Hepatocyte (in vitro differentiated cells): ENCODE data around the gene TTC17. TPM values are rescaled to one million over a fixed set of nuclear protein-coding genes. Genes with fewer than 3 reads are reported as not detected.
A peak's percentile ranks its signal among the peaks of the same experiment; 100 is the strongest.

ENCODE experiments used
- DNase-seq: peaks from one replicate; pipeline ENCODE4 v3.0.0-alpha.2; 2016; ENCODE audit warnings: low spot score
- H2AFZ ChIP-seq: fragments of 200-600 bp; sonication (generic); 2 replicates; pipeline ENCODE4 v1.6.0; 2016; ENCODE audit warnings: antibody characterized with exemption, mild to moderate bottlenecking
- H3K27ac ChIP-seq: fragments of 200-600 bp; sonication (generic); 2 replicates; pipeline ENCODE4 v1.5.1; 2016; ENCODE audit warnings: mild to moderate bottlenecking
- H3K27me3 ChIP-seq: fragments of 200-600 bp; sonication (generic); 2 replicates; pipeline ENCODE4 v1.6.1; 2016
- H3K36me3 ChIP-seq: fragments of 200-600 bp; sonication (generic); replicated peaks from 2 replicates; pipeline ENCODE4 v1.5.1; 2016; ENCODE audit warnings: low read depth; ENCODE audit not compliant: insufficient read depth
- H3K4me1 ChIP-seq: fragments of 200-600 bp; sonication (generic); 2 replicates; pipeline ENCODE4 v1.5.1; 2016; ENCODE audit warnings: mild to moderate bottlenecking, moderate library complexity; ENCODE audit not compliant: insufficient read depth
- H3K4me2 ChIP-seq: fragments of 200-600 bp; sonication (generic); 2 replicates; pipeline ENCODE4 v1.6.0; 2016
- H3K4me3 ChIP-seq: fragments of 200-600 bp; sonication (generic); 2 replicates; pipeline ENCODE4 v1.5.1; 2016; ENCODE audit warnings: mild to moderate bottlenecking
- H3K79me2 ChIP-seq: fragments of 200-600 bp; sonication (generic); 2 replicates; pipeline ENCODE4 v1.6.0; 2017; ENCODE audit warnings: mild to moderate bottlenecking
- H3K9me2 ChIP-seq: fragments of 200-600 bp; sonication (generic); replicated peaks from 2 replicates; pipeline ENCODE4 v1.6.0; 2017; ENCODE audit warnings: mild to moderate bottlenecking; ENCODE audit not compliant: insufficient read depth
- H3K9me3 ChIP-seq: fragments of 200-600 bp; sonication (generic); 2 replicates; pipeline ENCODE4 v1.5.1; 2016; ENCODE audit warnings: low read depth, mild to moderate bottlenecking
- H4K20me1 ChIP-seq: fragments of 200-600 bp; sonication (generic); 2 replicates; pipeline ENCODE4 v1.6.0; 2016; ENCODE audit warnings: mild to moderate bottlenecking; ENCODE audit not compliant: insufficient read depth, poor library complexity, severe bottlenecking
- EZH2 ChIP-seq: fragments of 200-600 bp; sonication (generic); IDR thresholded peaks from 2 replicates; pipeline ENCODE4 v1.6.1; 2016; ENCODE audit warnings: antibody characterized with exemption, mild to moderate bottlenecking, borderline replicate concordance
- EZH2phosphoT487 ChIP-seq: fragments of 200-600 bp; sonication (generic); IDR thresholded peaks from one replicate; pipeline ENCODE4 v1.6.1; 2018; ENCODE audit warnings: antibody characterized with exemption, mild to moderate bottlenecking, low read depth, moderate library complexity; ENCODE audit not compliant: unreplicated experiment, severe bottlenecking
- WGBS: methylation state at CpG from one replicate; pipeline ENCODE4 v1.1.6; 2016; ENCODE audit warnings: low lambda C conversion rate; ENCODE audit errors: missing lambda C conversion rate; 5-methylcytosine and 5-hydroxymethylcytosine counted together
- polyA plus RNA-seq: library from polyadenylated mRNA; unstranded; fragments of >200 nt; fragmentation: Nextera tagmentation; extraction: Ambion mirVana; gene quantifications from 2 replicates; pipeline ENCODE4 v1.2.1, GENCODE V29; 2016
- total RNA-seq: library from RNA; depleted of rRNA; stranded (reverse); fragments of >200 nt; gene quantifications from 2 replicates; pipeline ENCODE4 v1.2.3, GENCODE V29; 2014
- TF ChIP-seq, protein P1 (sequence below): fragments of 200-600 bp; sonication (generic); IDR thresholded peaks from 2 replicates; pipeline ENCODE4 v1.5.1; 2016; ENCODE audit warnings: antibody characterized with exemption, mild to moderate bottlenecking; ENCODE audit not compliant: poor library complexity

The TTC17 gene
- total and polyA plus RNA-seq, 2 experiments from 2014 or later = 39.4 to 101 TPM

DNA sequence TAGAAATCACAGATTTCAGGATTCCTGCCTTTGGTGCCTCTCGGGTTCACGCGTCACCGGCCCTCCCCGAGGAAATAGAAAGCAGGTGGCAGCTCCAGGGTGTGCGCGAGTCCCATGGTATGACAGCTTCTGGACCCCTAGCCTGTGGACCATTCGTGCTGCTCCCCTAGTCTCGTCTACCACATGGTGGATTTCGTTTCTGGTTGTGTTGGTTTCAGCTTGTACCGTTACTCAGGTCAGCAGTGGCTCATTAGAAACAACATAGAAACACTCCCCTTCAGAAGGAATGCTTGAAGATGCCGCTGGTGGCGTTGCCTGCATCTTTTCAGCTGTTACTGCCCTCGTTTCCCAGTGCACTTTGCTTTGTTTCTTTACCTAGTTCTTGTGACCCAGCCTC, 700 bp downstream of the TTC17 start:
- 0% methylated on average over 14 of the region's 14 CpGs for WGBS
- no peak for TF ChIP-seq EZH2phosphoT487
- TF ChIP-seq, protein P1, sequence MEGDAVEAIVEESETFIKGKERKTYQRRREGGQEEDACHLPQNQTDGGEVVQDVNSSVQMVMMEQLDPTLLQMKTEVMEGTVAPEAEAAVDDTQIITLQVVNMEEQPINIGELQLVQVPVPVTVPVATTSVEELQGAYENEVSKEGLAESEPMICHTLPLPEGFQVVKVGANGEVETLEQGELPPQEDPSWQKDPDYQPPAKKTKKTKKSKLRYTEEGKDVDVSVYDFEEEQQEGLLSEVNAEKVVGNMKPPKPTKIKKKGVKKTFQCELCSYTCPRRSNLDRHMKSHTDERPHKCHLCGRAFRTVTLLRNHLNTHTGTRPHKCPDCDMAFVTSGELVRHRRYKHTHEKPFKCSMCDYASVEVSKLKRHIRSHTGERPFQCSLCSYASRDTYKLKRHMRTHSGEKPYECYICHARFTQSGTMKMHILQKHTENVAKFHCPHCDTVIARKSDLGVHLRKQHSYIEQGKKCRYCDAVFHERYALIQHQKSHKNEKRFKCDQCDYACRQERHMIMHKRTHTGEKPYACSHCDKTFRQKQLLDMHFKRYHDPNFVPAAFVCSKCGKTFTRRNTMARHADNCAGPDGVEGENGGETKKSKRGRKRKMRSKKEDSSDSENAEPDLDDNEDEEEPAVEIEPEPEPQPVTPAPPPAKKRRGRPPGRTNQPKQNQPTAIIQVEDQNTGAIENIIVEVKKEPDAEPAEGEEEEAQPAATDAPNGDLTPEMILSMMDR = no peak
- TF ChIP-seq EZH2 = no peak
- Histone ChIP-seq H3K27me3 (no peaks in the 10 kb centered on the region), H3K4me2 (peak overlapping the region; percentile 91), H3K27ac (peak overlapping the region; percentile 91), H3K79me2 (peaks cover 55% of the 10 kb centered on the region), H2AFZ (peak overlapping the region; percentile 60), H3K4me1 (peaks cover 14% of the 10 kb centered on the region), H3K9me2 (no peaks in the 10 kb centered on the region), H3K9me3 (no peaks in the 10 kb centered on the region), H3K36me3 (no peaks in the 10 kb centered on the region), H3K4me3 (peak overlapping the region; percentile 59), H4K20me1 (peaks cover 34% of the 10 kb centered on the region)
- peak; percentile 52 for DNase-seq

DNA sequence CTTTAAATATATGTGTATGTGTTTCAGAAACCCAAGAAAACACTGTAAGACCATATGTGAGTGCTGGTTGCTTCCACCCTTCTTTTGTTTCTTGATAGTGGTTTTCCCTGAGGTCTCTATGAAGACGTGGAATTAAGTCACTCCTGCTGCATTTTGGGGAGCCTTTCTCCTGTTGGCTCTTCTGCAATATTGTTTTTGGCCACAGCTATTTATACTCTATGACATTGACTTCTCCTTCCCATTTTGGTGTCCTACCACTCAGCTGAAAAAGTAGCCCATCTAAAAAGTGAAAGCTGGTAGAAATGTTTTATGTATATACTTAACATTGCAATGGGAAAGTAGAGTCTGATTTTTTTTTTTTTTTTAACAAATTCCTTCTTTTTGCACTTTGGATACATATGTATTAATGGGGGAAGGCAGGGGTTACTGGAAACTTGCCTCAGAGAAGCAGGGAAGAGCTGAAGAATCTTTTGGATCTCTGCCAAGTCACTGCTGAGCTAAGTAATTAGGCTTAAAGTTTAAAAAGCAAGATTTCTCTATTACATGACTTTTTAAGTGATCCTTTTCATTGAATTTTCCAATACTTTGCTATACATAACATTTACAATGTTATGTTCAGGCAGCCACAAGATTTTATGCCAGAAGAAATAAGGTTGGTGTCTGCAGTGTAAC, 1.8 kb downstream of the TTC17 start:
- peak overlapping the region; percentile 91 for H3K4me2 ChIP-seq
- peaks cover 14% of the 10 kb centered on the region for H3K4me1 ChIP-seq
- no peak for TF ChIP-seq EZH2
- TF ChIP-seq EZH2phosphoT487 = no peak
- TF ChIP-seq, protein P1 = no peak
- no peaks in the 10 kb centered on the region for H3K36me3 ChIP-seq
- WGBS = 63% methylated on average over 1 of the region's 1 CpG
- no peak overlapping the region for H2AFZ ChIP-seq
- peaks cover 65% of the 10 kb centered on the region for H3K79me2 ChIP-seq
- no peaks in the 10 kb centered on the region for H3K27me3 ChIP-seq
- peak overlapping the region; percentile 59 for H3K4me3 ChIP-seq
- H3K9me2 ChIP-seq = no peaks in the 10 kb centered on the region
- no peaks in the 10 kb centered on the region for H3K9me3 ChIP-seq
- H3K27ac ChIP-seq = no peak overlapping the region
- peaks cover 34% of the 10 kb centered on the region for H4K20me1 ChIP-seq
- DNase-seq = peak; percentile 44

DNA sequence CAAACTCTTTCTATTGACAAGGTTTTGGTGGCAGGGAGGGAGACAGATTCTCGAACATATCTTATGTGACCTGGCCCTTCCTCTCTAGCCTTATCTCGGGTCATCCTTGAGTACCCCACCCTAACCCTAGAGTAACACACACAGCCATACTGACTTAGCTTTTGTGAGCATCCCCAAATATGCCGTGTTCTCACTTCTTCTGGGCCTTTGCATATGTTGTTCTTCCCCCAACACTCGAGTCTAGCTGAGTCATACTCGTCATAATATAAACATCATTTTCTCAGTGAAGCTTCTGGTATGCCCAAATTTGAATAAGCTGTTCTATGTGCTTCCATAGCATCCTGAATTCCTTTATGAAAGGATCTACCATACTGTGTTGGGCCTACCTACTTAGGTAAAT, 8.0 kb downstream of the TTC17 start:
- no peaks in the 10 kb centered on the region for H3K27me3 ChIP-seq
- no peaks in the 10 kb centered on the region for H3K9me2 ChIP-seq
- no peak overlapping the region for H2AFZ ChIP-seq
- H3K4me1 ChIP-seq = peaks cover 5% of the 10 kb centered on the region
- peaks cover 98% of the 10 kb centered on the region for H3K79me2 ChIP-seq
- no peak overlapping the region for H3K4me3 ChIP-seq
- H3K36me3 ChIP-seq = no peaks in the 10 kb centered on the region
- no peaks in the 10 kb centered on the region for H3K9me3 ChIP-seq
- H3K27ac ChIP-seq = no peak overlapping the region
- no peak for DNase-seq
- WGBS = 82% methylated on average over 5 of the region's 5 CpGs
- peaks cover 52% of the 10 kb centered on the region for H4K20me1 ChIP-seq
- TF ChIP-seq, protein P1 = no peak
- no peak for TF ChIP-seq EZH2
- TF ChIP-seq EZH2phosphoT487 = no peak
- no peak overlapping the region for H3K4me2 ChIP-seq
